HG03558 (cell line): ENCODE data around the gene CLPX.
"Not testable (repeated sequence)": the region's sequence is repeated elsewhere in the genome, so short reads cannot be mapped to it uniquely, and the experiment has no call there.

Experiments
- ATAC-seq: cut with Tn5 transposase; IDR thresholded peaks from one replicate; pipeline ENCODE4 v1.9.1; 2021; ENCODE audit warnings: moderate number of reproducible peaks; ENCODE audit not compliant: unreplicated experiment; ENCODE audit errors: extremely low read depth

Gene CLPX

DNA sequence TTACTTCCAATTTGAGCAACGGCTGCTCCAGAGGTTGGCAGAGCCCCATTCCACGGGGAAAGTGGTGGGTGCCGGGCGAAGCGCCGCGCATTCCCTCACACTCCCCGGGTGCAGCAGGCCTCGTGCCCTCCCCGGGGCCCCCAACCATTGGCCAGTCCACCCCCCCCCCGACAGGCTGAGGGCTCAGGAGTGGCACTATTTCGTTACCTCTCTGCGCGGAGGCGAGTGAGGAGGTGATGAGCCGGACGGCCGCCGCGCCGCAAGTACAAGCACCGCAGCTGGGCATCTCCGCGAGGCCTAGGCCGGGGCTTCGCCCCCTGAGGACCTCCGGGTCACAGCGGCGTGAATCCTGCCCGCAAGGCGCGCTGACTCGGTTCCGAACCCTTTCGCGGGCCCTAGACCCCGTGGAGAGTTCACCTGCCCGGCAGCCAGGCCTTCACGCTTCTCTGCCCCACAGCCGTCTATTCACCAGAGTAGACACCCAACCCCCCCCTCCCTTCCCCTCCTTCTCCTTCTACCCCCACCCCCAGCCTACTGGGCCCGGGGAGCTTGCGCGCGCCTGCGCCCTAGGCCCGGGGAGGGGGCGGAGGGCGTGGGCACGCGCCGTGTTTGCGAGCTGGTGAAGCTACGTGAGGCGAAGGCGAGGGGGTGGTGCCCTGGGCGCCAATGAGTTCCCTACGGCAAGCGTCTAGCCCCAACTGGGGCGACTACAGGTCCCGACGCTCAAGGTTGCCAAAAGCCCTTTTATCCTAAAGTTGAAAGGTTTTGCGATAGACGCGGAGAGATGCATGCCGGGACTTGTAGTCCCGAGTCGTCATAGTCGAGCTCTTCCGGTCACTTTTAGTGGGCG lies at the start of gene CLPX:
Gene CLPX (minus strand): TSS at position 475 of the 850 bp plus-strand sequence. CDS start 189 bp downstream, at position 286.
- peak; percentile 66 for ATAC-seq

DNA sequence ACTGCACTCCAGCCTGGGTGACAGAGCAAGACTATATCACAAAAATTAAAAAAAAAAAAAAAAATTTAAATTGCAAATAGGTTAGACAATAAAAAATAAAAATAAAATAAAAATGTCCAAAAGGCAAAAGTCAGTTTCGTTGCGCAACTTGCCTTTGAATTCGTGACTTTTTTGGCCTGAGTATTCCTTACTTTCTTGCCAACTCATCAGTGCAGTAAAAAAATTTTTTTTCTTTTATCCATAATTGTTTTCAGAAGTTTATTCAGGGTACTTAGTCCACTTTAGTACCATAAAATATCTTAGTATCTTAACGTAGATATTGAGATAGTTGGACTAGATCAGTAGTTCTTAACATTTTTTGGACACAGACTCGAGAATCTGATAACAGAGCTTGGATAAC lies 48.6 kb upstream of the CLPX start:
- no peak for ATAC-seq

DNA sequence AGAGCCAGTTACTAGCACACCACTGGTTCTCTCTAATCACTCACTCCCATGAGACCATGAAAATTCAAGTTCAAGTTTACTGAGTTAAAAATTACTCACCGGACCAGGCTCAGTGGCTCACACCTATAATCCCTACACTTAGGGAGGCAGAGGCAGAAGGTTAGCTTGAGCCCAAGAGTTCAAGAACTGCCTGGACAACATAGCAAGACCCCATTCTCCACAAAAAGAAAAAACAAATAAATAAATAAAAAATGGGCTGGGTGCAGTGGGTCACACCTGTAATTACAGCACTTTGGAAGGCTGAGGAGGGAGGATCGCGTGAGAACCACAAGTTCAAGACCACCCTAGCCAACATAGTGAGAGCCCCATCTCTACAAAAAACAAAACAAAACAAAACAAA lies 47.4 kb upstream of the CLPX start:
- ATAC-seq = no peak

DNA sequence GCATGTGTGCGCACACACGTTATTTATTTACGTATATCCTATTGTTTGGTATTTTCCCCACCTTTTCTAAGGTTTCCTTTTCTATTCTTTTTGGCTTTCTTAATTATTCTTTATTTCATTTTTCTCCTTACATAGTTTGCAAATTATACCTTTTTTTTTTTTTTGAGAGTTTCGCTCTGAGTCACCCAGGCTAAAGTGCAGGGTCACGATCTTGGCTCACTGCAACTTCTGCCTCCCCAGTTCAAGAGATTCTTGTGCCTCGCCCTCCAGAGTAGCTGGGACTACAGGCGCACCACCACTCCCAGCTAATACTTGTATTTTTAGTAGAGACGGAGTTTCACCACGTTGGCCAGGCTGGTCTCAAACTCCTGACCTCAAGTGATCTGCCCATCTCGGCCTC lies 46.2 kb upstream of the CLPX start:
- ATAC-seq = no peak

DNA sequence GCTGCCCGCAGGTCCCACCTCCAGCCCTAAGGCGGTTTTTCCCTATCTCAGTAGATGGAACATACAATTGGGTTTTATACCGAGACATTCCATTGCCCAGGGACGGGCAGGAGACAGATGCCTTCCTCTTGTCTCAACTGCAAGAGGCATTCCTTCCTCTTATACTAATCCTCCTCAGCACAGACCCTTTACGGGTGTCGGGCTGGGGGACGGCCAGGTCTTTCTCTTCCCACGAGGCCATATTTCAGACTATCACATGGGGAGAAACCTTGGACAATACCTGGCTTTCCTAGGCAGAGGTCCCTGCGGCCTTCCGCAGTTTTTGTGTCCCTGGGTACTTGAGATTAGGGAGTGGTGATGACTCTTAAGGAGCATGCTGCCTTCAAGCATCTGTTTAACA lies 41.8 kb upstream of the CLPX start:
- not testable (repeated sequence) for ATAC-seq

DNA sequence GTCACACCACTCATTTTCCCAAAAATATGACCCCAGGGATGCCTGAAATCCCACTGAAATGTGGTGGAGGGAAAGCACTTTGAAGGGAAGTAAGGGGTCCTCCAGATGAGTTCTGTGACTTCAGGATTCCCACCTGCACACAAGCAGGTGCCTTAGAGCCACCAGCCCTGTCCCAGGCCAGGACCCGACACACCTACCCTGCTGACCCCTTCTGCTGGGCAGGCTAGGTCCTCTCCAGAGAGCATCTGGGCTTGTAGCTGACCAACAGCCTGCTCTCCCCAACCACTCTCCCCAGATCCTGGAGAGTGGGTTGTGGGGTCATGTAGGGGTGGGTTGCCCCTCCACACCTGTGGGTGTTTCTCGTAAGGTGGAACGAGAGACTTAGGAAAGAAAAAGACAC lies 41.1 kb upstream of the CLPX start:
- no peak for ATAC-seq

DNA sequence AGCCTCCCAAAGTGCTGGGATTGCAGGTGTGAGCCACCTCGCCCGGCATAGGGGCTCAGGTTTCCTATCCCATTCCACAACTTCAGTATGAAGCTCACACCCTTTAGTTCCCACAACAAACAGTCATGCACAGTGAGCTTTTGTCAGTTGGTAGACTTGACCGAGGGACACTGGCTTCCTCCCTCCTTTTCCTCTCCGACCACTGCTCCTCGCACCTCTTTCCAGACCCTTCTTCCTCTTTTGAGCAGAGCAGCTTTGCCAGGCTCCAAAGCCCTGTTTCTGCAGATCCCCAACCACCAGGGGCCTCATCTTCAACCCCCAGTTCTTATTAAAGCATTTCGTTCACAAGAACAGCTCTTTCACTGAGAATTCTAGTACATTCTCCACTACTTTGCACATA lies 38.9 kb upstream of the CLPX start:
- ATAC-seq = no peak

DNA sequence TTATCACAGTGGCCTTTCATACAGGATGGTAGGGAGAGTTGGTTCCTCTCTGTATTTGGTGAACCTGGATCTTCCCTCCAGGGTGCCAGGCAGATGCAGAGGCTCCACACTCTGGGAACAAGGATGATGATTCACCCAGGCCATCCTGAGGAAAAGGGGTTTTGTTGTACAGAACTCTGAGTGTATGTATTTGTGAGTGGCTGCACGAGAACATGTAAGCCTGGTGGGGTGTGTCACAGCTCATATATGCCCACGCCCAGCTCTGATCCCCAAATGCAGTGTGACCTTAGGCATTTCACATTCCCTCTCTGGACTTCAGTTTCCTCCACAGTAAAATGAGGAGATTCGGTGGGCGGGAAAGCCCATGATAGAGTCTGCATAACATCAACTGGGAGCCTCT lies 37.7 kb upstream of the CLPX start:
- no peak for ATAC-seq

DNA sequence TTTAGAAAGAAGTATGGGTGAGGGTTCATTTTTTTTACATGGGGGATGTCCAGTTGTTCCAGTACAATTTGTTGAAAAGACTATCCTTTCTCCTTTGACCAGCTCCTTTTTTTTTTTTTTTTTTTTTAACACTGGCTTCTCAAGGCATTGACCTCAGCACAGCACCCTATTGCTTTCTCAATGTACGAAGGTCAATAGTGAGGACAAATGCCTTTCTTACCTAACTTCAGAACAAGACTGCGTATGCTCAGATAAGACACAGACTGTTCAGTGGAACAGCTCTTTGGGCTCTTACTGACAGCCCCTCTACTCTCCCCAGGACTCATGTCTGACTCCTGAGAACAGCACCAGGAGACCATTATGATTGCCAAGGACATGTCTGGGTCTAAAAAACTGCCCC lies 36.6 kb upstream of the CLPX start:
- ATAC-seq = no peak

DNA sequence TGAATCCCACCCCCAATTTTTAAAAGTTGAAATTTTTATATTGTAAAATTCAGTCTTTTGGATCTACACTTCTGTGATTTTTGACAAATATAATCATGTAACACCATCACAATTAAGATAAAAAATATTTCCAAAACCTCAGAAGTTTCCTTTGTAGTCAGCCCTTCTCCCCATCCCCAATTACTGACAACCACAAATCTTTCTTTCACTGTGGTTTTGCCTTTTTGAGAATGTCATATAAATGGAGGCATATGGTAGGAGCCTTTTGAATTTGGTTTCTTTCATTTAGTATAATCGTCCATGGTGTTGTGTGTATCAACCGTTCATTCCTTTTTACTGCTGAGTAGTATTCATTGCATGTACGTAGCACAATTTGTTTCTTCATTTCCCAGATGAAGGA lies 34.0 kb upstream of the CLPX start:
- ATAC-seq = no peak

DNA sequence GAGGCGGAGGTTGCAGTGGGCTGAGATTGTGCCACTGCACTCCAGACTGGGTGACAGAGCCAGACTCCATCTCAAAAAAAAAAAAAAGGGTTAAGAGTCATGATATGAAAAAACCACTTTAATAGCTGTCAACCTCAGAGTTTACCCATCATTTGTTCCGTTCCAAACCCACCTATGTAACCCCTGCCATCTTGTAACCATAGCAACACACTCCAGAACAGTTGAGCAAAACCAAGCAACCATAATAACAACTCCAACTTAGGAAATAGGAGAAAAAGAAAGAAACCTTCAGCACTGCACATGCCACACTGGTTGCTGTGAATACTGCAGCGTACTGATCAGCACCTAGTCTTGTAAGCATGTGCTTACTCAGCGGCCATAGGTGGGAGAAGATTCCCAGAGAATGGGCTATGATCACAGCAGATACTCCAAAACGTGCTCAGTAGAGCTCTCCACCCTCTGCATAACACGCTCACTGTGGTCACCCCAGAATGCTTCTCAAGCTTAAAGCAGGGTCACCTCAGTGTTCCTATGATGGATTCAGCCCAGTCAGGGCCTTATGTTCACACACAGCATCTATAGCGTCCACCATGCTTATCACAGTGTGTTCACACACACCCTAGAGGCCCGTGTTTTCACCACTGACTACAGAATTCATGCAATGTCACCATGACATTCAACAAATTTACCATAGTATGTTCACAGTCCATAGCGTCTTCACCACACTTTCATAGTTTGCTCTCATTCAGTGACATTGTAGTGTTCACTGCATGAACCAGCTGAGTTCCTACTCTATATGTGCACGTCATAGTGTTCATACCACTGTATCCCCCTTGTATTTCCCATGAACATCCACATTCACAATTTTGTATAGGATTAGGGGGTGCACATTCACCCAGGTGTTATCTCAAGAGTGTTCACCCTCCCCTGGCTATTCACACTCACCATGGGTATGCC lies 32.7 kb upstream of the CLPX start:
- ATAC-seq = no peak

DNA sequence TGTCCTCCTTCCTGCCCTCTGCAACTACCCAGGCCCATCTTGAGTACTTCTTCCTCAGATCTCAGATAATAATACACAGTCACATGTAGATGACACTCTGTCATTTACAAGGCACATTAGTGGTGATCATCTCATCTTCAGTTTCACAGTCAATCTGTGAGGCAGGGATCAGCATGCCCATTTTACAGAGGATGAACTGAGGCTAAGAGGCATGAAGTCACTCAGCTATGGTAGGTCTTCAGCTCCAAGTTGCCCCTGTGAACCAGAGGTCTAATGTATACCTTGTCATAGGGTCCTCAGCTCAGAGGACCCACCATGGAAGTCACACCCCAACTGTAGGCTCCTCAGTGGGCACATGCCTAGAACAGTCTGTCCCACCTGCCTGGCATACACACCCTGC lies 30.4 kb upstream of the CLPX start:
- no peak for ATAC-seq

DNA sequence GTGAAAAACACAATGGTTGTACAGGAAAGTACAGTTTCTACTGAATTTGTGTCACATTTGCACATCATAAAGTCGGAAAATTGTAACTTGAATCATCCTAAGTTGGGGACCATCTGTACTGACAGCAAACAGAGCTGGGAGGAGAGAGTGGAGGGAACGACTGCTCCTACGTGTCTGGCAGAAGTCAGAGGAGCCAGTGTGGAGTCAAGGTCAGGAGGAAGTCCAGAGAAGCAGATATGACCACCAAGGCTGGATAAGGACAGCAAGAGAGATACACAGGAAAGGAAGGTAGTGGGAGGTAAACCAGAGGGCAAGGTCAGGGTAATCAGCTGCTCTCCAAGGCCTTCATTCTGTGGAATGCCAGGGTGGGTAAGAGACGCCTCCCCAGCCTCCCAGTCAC lies 28.9 kb upstream of the CLPX start:
- no peak for ATAC-seq

DNA sequence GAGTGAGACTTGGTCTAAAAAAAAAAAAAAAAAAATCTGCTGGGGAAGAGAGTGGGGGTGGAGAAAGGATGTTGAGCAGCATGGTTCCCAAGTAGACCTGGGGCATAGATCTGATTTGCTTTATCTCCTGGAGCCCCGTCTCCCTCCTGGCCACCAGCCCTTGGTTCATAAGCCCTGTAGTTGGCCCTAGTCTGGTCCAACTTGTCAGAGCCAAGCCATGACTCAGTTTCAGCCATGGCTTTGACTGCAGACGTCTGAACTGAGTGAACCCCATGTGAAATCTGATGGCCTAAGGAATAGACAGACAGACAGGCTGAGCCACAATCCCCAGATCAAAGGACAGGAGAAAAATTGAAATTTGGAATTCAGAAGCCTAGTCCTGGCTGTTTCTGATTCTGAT lies 28.1 kb upstream of the CLPX start:
- ATAC-seq = no peak

DNA sequence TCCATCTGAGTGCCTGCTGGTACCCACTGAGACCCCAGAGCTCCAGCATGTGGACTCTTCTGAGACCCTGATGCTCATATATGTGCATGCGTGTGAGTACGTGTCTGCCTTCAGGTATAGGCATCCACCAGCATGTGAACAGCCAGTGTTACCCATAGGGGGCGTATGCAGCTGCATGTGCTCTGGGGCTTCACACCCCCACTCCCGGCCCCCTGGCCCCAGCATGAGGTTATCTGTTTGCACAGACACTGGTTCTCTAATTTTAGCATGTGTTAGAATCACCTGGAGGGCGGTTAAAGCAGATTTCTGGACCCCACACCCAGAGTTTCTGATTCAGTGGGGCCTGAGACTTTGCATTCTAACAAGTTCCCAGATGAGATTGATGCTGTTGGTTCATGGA lies 27.0 kb upstream of the CLPX start:
- no peak for ATAC-seq

DNA sequence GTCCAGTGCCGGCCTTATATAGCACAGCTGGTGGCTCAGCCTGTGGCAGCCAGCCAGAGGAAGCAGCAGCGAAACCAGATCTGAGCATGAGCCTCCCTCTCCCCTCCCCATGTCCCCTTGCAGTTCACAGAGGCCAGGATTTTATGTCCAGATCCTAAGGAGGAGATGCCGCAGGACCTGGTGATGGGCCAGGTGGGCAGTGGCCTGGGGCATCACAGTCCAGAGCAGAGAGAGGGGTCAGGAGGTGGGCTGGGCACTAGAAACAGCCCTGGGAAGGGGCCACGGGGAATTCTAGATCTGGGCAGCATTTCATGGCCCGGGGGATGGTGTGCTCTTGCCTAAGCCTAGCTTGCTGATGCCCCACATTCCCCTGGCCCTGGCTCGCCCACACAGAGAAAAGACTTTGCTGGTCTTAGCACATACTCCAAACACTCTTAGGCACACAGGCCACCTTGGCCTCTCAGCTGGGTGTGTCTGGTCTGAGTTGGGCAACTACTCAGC lies 26.4 kb upstream of the CLPX start:
- no peak for ATAC-seq

DNA sequence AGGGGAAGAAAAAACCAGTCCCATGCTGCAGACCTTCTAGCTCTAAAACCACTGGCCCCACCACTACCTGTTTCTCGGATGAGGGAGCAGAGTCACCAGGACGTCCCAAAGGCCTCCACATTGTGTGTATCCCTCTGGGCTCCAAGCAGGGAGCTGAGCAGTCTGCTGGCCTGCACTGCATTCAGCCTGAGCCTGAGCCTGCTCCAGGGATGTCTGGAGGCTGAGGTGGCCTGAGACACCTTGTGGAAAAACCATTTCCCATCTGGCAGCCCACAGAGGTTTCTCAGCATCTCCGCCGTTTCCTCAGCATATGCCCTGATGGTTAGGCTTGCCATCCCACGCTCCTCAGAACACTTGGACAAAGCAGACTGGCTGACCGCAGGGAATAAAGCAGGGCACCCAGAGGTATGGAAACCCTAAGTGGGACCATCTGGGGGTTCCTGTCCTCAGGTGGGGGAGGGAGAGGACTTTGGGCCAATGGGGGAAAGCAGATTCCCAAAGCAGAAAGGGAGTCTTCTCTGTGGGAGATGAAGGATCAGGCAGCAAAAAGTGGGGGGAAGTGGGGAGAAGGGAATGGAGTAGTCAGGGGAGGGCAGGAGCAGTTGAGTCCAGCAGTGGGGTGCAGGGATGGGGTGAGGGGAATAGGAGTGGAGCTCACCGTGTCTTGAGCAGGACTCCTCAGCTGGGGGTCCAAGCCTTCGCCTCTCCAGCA lies 25.8 kb upstream of the CLPX start, which contains the start of gene CILP:
Gene CILP (minus strand): TSS at position 704 of the 712 bp plus-strand sequence. CDS start 1,718 bp downstream, outside the sequence.
- ATAC-seq = no peak

DNA sequence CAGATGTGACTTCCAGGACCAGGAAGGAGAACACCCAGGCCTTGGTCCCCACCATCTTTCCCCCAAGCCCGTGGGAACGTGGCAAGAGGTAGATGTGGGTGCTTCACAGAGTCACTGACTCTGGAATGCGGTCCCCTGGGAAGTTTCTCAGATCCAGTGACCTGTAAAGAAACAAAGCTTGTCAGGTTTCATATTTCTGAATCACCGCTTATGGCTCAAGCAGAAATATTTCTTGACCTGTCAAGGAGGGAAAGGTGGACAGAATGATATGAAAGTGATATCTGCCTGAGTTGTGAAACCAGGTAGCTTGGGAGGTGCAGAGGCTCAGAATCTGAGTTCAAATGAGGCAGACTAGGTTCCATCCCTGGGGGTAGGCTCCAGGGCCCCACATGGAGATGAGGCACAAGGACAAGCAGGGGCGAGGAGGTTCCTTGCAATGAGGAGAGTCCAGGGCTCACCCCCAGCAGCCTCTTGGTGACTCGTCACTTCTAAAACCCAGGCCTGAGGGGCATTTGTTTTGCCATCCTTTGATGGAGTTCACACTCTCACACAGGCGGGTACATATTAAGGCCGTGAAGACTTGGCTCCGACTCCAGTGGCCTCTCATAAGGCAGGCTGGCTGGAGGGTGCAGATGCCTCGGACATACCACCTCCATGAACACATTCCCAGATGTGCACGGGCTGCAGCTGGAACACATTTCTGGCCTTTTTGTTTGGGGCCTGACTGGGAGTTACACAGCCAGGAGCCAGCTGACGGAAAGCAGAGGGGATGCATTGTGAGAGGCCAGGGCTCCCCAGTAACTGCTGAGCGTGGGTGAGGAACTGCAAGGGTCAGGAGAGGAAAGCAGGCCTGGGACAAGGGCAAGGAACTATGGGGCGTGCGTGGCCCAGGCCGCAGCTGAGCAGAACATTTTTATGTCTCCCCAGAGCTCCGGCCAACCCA lies 24.8 kb upstream of the CLPX start:
- no peak for ATAC-seq

DNA sequence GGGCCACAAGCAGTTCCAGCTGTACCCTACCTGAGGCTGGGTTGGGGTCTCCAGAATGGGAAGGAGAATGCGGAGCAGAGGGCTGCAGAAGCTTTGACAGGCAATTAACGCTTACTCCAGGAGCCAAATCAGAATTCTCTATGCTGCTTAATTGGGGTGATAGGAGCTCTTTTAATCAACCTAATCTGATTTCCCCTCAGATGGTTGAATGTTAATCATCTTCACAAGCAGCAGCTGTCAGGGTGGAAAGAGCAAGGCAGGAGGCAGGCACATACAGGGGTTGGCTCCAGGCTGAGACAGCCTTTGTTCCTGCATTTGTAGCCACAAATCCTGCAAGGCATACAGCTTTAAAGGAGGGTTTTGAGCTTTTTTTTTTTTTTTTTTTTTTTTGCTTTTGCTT lies 23.5 kb upstream of the CLPX start:
- no peak for ATAC-seq
